Embryonic facial prominence (tissue), 1 donor: Measurements from ENCODE around the gene NQO2.
"Not testable (repeated sequence)": the region's sequence is repeated elsewhere in the genome, so short reads cannot be mapped to it uniquely, and the experiment has no call there.

ENCODE experiments used
- DNase-seq: peaks from one replicate; pipeline ENCODE4 v3.0.0-alpha.2; 2016; ENCODE audit errors: extremely low spot score

NQO2 gene

DNA sequence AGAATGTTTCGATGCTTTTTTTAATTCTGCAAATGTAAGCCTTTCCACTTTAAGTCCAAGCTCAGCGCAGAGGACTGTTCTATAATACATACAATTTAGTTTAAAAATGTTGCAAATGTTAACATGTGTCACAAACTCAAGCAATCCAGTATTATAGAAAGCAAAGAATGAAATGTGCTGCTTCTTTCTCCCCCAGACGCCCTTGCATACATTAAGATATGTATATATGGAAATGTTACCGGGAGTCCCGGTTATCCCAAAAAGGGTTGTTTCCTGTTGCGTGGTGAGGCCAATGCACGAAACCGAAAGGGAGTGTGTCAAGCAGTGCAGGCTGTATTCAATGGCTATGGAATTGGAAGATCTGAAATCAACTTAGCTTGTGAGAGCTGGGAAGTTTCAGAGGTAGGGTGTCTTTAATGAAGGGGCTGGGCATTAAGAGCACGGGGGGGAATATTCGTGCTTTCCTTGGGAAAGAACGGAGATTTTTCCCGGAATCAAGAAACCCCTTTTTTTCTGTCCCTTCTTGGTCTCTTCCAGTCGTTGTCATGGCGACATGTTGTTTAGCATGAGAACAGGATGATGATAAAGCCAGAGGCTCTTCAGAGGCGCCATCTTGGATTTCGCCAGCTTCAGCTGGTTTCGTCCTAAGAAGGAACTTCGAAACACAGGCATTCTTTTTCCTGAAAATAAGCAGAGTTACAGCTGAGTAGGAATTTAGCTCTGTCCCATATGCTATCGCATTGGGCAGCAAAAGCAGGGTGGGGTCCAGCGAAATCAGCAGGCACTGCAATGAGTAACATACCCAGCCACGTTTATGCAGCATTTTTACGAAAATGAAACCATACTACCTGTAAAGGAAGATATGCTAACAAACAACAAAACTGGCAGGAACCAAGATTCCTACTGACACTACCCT lies 10.1 kb upstream of the NQO2 start:
- peak; percentile 96 for DNase-seq

DNA sequence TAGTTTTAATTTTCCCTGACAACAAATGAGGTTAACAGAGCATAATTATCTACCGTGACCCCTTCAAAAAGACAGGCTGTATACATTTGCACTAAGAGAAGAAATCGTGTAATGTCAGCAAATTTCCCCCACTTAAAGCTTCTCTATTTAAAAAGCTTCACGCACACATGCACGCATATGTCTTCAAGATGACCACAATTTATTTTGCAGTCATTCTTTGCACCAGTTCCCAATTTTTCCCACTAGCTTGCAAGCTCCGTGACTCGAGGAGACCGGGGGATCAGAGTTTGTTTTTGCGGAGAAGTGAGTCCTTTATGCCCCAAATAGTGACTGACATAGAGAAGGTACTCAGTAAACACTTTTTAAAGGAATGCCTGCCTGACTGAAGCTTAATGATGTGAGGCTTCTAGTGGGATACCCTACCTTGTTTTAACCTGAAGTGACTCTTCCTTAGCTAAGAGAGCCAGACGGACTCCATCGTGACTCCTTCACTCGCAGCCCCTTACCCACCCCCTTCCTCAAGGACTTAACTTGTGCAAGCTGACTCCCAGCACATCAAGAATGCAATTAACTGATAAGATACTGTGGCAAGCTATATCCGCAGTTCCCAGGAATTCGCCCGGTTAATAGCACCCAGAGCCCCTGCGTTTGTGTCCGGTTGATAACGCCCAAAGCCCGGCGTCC lies 9.3 kb upstream of the NQO2 start:
- peak; percentile 18 for DNase-seq

DNA sequence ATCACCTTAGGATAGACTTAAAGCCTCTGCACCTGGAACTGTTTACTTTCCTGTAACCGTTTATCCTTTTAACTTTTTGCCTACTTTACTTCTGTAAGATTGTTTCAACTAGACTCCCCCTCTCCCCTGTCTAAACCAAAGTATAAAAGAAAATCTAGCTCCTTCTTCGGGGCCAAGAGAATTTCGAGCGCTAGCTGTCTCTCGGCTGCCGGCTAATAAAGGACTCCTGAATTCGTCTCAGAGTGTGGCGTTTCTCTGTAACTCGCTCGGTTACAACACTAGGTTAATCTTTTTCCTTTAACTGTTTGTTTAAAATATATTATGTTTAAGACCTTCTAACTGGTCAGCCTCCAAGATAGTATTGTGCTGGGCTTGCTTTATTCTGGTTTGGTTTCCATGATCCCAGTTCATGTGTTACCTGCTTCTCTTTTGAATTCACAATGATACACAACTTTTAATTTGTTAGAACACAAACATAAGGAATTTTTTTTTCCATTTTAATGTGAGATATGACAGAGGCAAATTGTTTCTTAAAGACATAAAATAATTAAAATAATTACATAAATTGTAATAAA lies 8.7 kb upstream of the NQO2 start:
- DNase-seq: peak; percentile 9

GRCh38 chr6:2992330-2992979 lies 7.2 kb upstream of the NQO2 start:
- DNase-seq: no peak

DNA sequence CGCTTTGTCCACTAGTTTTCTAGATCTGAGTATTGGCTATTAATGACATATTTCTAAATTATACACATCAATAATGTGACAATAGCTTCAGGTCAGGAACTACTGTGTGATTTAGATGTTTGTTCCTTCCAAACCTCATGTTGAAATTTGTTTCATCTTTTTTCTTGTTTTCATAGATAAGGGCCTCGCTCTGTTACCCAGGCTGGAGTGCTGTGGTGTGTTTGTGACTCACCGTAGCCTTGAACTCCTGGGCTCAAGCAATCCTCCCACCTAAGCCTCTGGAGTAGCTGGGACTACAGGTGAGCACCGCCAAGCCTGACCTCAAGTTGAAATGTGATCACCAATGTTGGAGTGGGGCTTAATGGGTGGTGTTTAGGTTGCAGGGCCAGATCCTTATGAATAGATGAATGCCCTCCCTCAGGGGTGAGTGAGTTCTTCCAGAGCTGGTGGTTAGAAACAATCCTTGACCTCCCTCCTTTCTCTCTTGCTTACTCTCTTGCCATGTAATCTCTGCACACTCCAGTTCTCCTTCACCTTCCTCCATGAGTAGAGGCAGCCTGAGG lies 5.9 kb upstream of the NQO2 start:
- no peak for DNase-seq

GRCh38 chr6:2998249-2998997 lies 1.3 kb upstream of the NQO2 start:
- not testable (repeated sequence) for DNase-seq

DNA sequence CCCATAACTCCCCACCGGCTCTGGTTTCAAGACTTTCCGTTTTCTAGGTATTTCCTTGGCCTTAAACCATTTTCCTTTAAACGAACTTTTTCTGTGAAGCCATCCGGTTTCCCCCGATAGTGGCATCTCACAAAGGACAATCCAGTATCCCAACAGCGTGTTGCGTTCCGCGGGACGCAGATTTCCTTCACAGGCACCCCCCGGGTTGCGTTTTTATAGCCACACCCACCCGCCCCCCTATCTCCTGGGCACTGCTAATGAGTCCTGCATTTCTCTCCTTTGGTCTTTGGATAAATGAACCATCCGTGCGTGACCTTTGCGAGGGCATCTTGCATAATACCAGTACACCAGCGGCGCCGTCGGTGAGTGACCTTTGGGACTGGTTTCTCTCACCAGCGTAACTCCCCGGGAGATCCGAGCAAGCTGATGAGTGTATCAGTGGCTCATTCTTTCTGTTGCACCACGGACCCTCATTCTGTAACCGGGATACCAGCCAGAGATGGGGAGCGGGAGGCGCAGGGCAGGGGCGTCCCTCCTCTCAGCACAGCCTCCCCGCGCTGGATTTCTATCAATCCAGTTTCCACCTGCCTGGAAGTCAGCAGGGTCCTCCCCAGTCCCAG lies 586 bp upstream of the NQO2 start:
- no peak for DNase-seq

GRCh38 chr6:3001146-3001772 lies 1.6 kb downstream of the NQO2 start:
- no peak for DNase-seq

DNA sequence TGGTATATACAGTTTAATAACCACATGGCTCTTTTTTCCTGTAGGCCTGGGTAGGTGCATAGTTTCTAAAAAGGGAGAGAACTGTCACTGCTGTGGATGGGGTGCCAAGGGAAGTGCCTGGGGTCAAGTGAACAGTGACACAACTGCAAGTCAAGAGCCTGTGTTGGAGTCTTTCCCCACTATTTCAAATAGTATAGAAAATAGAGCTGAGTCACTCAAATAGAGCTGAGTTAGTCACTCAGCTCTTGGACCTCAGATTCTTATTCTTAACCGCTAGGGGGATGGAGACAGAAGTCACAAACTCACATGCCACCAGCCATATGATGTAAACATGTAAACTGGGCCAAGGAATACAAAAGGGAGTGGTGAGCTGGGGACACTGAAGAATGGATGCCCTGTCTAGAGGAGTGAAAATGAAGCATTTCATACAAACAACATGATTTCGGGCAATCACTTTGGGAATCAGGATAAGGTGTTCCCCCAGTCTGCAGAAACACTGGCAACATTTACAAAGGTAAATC lies 2.1 kb downstream of the NQO2 start:
- no peak for DNase-seq

DNA sequence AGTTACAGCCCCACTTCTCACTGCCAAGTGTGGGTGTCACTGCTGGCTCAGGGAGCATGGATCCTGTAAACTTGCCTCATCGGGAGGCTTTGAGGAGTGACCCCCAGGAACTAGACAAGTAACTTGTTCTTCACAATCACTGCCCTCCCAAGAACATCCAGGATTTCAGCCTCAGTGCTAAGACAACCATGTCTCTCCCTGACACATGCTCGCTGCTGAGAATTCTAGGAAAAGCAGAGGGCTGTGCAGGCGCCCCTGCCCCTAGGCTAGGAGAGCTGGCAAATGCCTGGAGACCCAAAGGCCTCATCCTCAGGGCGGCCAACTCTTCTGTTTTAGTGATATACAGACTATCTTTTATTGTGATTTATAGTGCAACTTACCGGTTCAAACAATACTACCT lies 3.5 kb downstream of the NQO2 start:
- not testable (repeated sequence) for DNase-seq

DNA sequence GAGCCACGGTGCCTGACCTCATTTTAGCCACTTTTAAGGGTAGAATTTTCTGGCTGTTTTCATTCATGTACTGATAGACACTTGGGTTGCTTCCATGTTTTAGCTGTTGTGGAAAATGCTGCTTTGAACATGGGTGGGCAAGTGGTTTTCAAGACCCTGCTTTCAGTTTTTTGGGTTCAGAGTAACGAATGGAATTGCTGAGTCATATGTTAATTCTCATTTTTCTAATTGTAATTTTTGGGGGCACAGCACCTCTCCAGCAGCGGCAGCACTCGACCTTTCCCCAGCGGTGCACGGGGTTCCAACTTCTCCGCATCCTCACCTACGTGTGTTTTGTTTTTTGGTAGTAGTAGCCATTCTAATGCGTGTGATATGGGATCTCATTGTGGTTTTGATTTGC lies 5.4 kb downstream of the NQO2 start:
- DNase-seq: no peak

DNA sequence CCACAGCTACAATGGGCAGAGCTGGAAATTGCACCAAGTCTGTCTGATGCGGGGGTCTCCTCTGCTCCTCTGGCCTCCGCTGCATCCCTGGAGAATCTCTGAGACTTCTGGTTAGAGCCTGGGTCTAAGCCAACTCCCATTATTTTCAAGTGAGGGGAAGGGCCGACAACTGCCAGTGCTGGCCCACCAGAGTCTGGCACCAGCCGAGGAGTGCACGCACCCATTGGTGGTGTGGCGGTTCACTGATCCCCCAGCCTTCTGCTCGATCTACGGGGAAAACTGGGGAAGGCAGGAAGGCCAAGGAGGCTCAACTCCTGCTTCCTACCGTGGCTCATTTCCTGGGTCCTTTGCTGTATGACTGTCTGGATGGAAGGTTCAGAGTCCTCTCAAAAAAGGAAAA lies 6.2 kb downstream of the NQO2 start:
- DNase-seq: no peak

DNA sequence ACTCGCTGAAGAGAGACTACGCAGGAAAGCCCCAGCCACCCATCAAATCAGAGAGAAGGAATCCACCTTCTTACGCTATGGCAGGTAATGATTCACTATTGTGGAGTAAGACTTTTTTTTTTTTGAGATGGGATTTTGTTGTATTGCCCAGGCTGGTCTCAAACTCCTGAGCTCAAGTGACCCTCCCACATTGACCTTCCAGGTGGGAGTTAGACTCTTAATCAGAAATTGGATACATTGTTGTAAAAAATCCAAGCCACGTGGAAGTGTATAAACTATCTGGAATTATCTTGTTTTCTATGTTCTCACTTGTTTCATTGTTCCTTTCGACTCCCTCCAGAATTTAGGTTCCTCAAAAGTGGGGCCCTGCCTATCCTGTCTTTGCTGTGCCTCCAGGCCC lies 6.8 kb downstream of the NQO2 start:
- DNase-seq: no peak

- DNase-seq: no peak
These were observed 7.9 kb downstream of the NQO2 start for GRCh38 chr6:3007571-3007970.

- DNase-seq: not testable (repeated sequence)
These were observed 9.1 kb downstream of the NQO2 start for GRCh38 chr6:3008712-3009265.

DNA sequence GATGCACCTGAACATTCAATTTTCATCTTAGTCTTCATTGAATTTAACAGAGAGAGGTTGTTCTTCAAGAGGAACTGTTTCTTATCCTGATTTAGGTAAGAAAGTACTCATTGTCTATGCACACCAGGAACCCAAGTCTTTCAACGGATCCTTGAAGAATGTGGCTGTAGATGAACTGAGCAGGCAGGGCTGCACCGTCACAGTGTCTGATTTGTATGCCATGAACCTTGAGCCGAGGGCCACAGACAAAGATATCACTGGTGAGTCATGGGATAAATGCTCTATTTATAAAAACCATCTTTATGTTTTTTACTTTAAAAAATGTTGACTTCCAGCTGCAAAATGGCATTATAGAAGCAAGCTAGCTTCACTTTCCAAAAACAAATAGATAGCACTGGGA lies 10.2 kb downstream of the NQO2 start:
- DNase-seq: no peak

DNA sequence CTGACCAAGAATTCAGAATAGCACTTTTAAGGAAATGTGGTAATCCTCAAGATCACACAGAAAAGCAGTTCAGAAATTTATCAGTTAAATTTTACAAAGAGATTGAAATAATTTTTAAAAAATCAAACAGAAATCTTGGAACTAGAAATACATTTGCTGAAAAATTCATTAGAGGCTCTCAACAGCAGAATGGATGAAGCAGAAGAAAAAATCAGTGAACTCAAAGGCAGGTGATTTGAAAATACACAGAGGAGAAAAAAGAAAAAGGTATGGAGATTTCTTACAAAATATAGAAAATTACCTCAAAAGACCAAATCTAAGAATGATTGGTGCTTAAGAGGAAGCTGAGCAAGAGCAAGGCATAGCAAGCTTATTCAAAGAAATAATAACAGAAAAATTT lies 11.5 kb downstream of the NQO2 start:
- no peak for DNase-seq

DNA sequence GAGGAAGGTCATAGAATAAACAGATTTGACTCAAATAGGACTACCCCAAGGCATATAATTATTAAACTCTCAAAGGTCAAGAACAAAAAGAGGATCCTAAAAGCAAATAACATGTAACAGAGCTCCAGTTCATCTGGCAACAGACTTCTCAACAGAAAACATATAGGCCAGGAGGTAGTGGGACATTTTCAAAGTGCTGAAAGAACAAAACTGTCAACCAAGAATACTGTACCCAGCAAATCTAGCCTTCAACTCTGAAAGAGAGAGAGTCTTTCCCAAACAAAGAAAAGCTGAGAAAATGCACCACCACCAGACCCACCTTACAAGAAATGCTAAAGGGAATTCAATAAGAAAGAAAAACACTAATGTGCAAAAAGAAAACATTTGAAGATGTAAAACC lies 11.9 kb downstream of the NQO2 start:
- no peak for DNase-seq

- no peak for DNase-seq
These were observed 13.8 kb downstream of the NQO2 start for GRCh38 chr6:3013486-3013885.
